Measurements from ENCODE around the gene MRPL27.

DNA sequence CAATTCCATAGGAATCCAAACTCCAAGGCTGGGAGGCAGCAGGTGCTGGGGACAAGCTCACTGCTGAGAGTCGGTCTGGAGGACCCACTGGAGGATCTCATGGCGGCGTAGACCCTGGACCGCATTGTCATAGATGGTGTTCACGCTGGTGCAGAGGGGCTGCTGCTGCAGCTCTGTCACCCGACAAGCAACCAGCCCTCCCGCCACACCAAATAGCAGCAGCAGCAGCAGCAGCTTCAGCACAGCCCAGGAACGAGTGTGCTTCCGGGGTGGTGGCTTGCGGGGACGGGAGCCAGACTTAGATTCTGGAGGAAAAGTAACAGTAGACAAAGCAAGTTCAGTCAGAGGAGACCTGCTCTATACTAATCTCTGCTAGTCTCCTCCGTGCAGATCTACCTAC lies 9.9 kb upstream of the MRPL27 start:
- TF ChIP-seq CEBPB (IDR thresholded peaks at IDR 0.05; ENCODE audit: low read depth, low read length) (no peak), POLR2A (IDR thresholded peaks at IDR 0.05; ENCODE audit: low read depth, low read length) (no peak), CTCF (conservative IDR thresholded peaks at IDR 0.05; ENCODE audit: low read depth, low read length) (no peak), FOS (IDR thresholded peaks at IDR 0.05; ENCODE audit: low read depth, low read length) (no peak)
